Kidney tubule cell (primary cell): ENCODE data around the gene TMEM141.

Experiments used
- DNase-seq: peaks from one replicate; pipeline ENCODE4 v3.0.0-alpha.2; 2018; ENCODE audit warnings: low spot score

Gene TMEM141

GRCh38 chr9:136790640-136791515 lies at the start of gene TMEM141:
TSS of gene TMEM141 (plus strand) at chr9:136791344. CDS start at chr9:136791371, 27 bp downstream.
- peak; percentile 99 for DNase-seq

GRCh38 chr9:136741883-136742571 lies 49.1 kb upstream of the TMEM141 start:
- no peak for DNase-seq

GRCh38 chr9:136742591-136743391 lies 48.4 kb upstream of the TMEM141 start, which contains the start of gene LCN10:
TSS of gene LCN10 (minus strand) at chr9:136742940. CDS start at chr9:136742903, 37 bp downstream.
- no peak for DNase-seq

- no peak for DNase-seq
Measured at GRCh38 chr9:136743639-136744211, 47.4 kb upstream of the TMEM141 start.

- no peak for DNase-seq
Measured at GRCh38 chr9:136744773-136745172, 46.4 kb upstream of the TMEM141 start.

GRCh38 chr9:136745389-136746154 lies 45.6 kb upstream of the TMEM141 start:
- DNase-seq = no peak

GRCh38 chr9:136746155-136746490 lies 45.0 kb upstream of the TMEM141 start:
- no peak for DNase-seq

GRCh38 chr9:136746621-136747020 lies 44.5 kb upstream of the TMEM141 start:
- no peak for DNase-seq

GRCh38 chr9:136747161-136748060 lies 43.7 kb upstream of the TMEM141 start:
- no peak for DNase-seq

GRCh38 chr9:136748201-136748600 lies 42.9 kb upstream of the TMEM141 start, which contains the start of gene LCN6:
TSS of gene LCN6 (minus strand) at chr9:136748525. CDS start at chr9:136748483, 42 bp downstream.
- no peak for DNase-seq

- DNase-seq = no peak
Measured at GRCh38 chr9:136748666-136749611, 42.2 kb upstream of the TMEM141 start.

- DNase-seq = no peak
Measured at GRCh38 chr9:136750526-136750925, 40.6 kb upstream of the TMEM141 start.

GRCh38 chr9:136751244-136751643 lies 39.9 kb upstream of the TMEM141 start:
- no peak for DNase-seq

- no peak for DNase-seq
Measured at GRCh38 chr9:136751814-136752213, 39.3 kb upstream of the TMEM141 start.

GRCh38 chr9:136753371-136754058 lies 37.6 kb upstream of the TMEM141 start:
- DNase-seq = no peak

- DNase-seq = no peak
Measured at GRCh38 chr9:136754059-136754572, 37.0 kb upstream of the TMEM141 start.

GRCh38 chr9:136754626-136755301 lies 36.4 kb upstream of the TMEM141 start:
- DNase-seq = no peak
